Brain microvascular endothelial cell (primary cell): ENCODE data around the gene TMEM132D.

Source experiments
- DNase-seq: peaks from one replicate; pipeline ENCODE4 v3.0.0-alpha.2; 2020
- H3K27ac ChIP-seq: fragments of 250-450 bp; sonication (Bioruptor Pico); 2 replicates; pipeline ENCODE4 v1.5.1; 2020; ENCODE audit warnings: mild to moderate bottlenecking, moderate library complexity
- H3K27me3 ChIP-seq: fragments of 250-450 bp; sonication (Bioruptor Pico); replicated peaks from 2 replicates; pipeline ENCODE4 v1.5.1; 2020; ENCODE audit warnings: mild to moderate bottlenecking
- H3K36me3 ChIP-seq: fragments of 250-450 bp; sonication (Bioruptor Pico); replicated peaks from 2 replicates; pipeline ENCODE4 v1.5.1; 2020; ENCODE audit warnings: mild to moderate bottlenecking
- H3K4me3 ChIP-seq: 2 replicates; pipeline ENCODE4 v1.5.1; 2011; ENCODE audit warnings: low read depth, mild to moderate bottlenecking, control low read depth, low read length, moderate library complexity
- CTCF ChIP-seq: IDR thresholded peaks from 2 replicates; pipeline ENCODE4 v1.5.1; 2011; ENCODE audit warnings: low read depth, mild to moderate bottlenecking, moderate library complexity, low read length, control low read depth, inconsistent platforms; ENCODE audit errors: missing control alignments
- in situ Hi-C: cut with HindIII; loops from 2 replicates; pipeline ENCODE4 v1.10.0; 2017; ENCODE audit warnings: low sequenced_read_pairs, low pct_ligation_motif_present

TMEM132D gene

GRCh38 chr12:129136694-129137325 lies 767.0 kb downstream of the TMEM132D start:
- TF ChIP-seq CTCF = no peak
- no peaks in the 10 kb centered on the region for H3K36me3 ChIP-seq
- no peaks in the 10 kb centered on the region for H3K27me3 ChIP-seq
- in situ Hi-C loops = no loop called here
- DNase-seq = no peak
- no peak overlapping the region for H3K27ac ChIP-seq
- no peak overlapping the region for H3K4me3 ChIP-seq

- Histone ChIP-seq H3K36me3 (no peaks in the 10 kb centered on the region), H3K27ac (no peak overlapping the region), H3K4me3 (no peak overlapping the region), H3K27me3 (no peaks in the 10 kb centered on the region)
- in situ Hi-C loops = no loop called here
- no peak for DNase-seq
- TF ChIP-seq CTCF = no peak
Observed at GRCh38 chr12:129127771-129128170, 776.1 kb downstream of the TMEM132D start.

GRCh38 chr12:129127211-129127610 lies 776.6 kb downstream of the TMEM132D start:
- no peak for TF ChIP-seq CTCF
- in situ Hi-C loops = no loop called here
- Histone ChIP-seq H3K27ac (no peak overlapping the region), H3K4me3 (no peak overlapping the region), H3K27me3 (no peaks in the 10 kb centered on the region), H3K36me3 (no peaks in the 10 kb centered on the region)
- DNase-seq = no peak

- Histone ChIP-seq H3K36me3 (no peaks in the 10 kb centered on the region), H3K27me3 (no peaks in the 10 kb centered on the region), H3K4me3 (no peak overlapping the region), H3K27ac (no peak overlapping the region)
- no peak for TF ChIP-seq CTCF
- peak; percentile 9 for DNase-seq
- in situ Hi-C loops = no loop called here
Observed at GRCh38 chr12:129119537-129119936, 784.3 kb downstream of the TMEM132D start.

- no peak for TF ChIP-seq CTCF
- in situ Hi-C loops = no loop called here
Observed at GRCh38 chr12:129115558-129115957, 788.3 kb downstream of the TMEM132D start.

GRCh38 chr12:129110575-129110974 lies 793.2 kb downstream of the TMEM132D start:
- no peaks in the 10 kb centered on the region for H3K27me3 ChIP-seq
- no peak overlapping the region for H3K4me3 ChIP-seq
- TF ChIP-seq CTCF = no peak
- no peak overlapping the region for H3K27ac ChIP-seq
- in situ Hi-C loops = no loop called here
- no peak for DNase-seq
- no peaks in the 10 kb centered on the region for H3K36me3 ChIP-seq

More at GRCh38 chr12:129115558-129115957, 788.3 kb downstream of the TMEM132D start:
- H3K27ac ChIP-seq = no peak overlapping the region
- no peak overlapping the region for H3K4me3 ChIP-seq
- no peaks in the 10 kb centered on the region for H3K36me3 ChIP-seq
- no peak for DNase-seq
- no peaks in the 10 kb centered on the region for H3K27me3 ChIP-seq
